Upper lobe of left lung (tissue), 6 donors: ENCODE measurements around the gene DVL3. TPM values are rescaled to one million over a fixed set of nuclear protein-coding genes. Genes with fewer than 3 reads are reported as not detected.

Experiments used
- ATAC-seq, 2 donors: fragments of 200-7000 bp; cut with Tn5 transposase; one replicate each; pipeline ENCODE4 v1.9.1; 2022; ENCODE audit warnings: mild to moderate bottlenecking in 2 of 2, moderate library complexity in 2 of 2; ENCODE audit not compliant: low FRiP score in 2 of 2
- DNase-seq, 2 donors: peaks; one replicate each; pipeline ENCODE4 v3.0.0-alpha.2; 2019 to 2020
- H3K27ac ChIP-seq, 4 donors: fragments of 200-600 bp; sonication (generic); one replicate each; pipeline ENCODE4 v1.5.1; 2016 to 2019
- H3K27me3 ChIP-seq, 4 donors: fragments of 200-600 bp; sonication (generic); one replicate each; pipeline ENCODE4 v1.5.1; 2017 to 2019
- H3K36me3 ChIP-seq, 4 donors: fragments of 200-600 bp; sonication (generic); one replicate each; pipeline ENCODE4 v1.5.1; 2016 to 2019
- H3K4me1 ChIP-seq, 4 donors: fragments of 200-600 bp; sonication (generic); one replicate each; pipeline ENCODE4 v1.5.1; 2018 to 2019
- H3K4me3 ChIP-seq, 4 donors: fragments of 200-600 bp; sonication (generic); one replicate each; pipeline ENCODE4 v1.5.1; 2017 to 2019; ENCODE audit warnings: mild to moderate bottlenecking in 2 of 4, moderate library complexity in 1 of 4
- H3K9me3 ChIP-seq, 4 donors: fragments of 200-600 bp; sonication (generic); one replicate each; pipeline ENCODE4 v1.5.1; 2018 to 2019
- EP300 ChIP-seq, 4 donors: sonication (generic); formaldehyde crosslinking; IDR thresholded peaks; one replicate each; pipeline ENCODE4 v1.5.1; 2017; ENCODE audit warnings: antibody characterized with exemption in 4 of 4, control low read depth in 2 of 4
- POLR2A ChIP-seq, 4 donors: fragments of 450-650 bp; IDR thresholded peaks; one replicate each; pipeline ENCODE4 v1.5.1; 2016 to 2017; ENCODE audit warnings: antibody characterized with exemption in 4 of 4, mild to moderate bottlenecking in 2 of 4
- POLR2AphosphoS5 ChIP-seq, 2 donors: sonication (generic); formaldehyde crosslinking; IDR thresholded peaks; one replicate each; pipeline ENCODE4 v1.5.1; 2017; ENCODE audit warnings: antibody characterized with exemption in 2 of 2
- WGBS, 2 donors: methylation state at CpG; one replicate each; pipeline ENCODE4 v1.1.5; 2017 to 2018; 5-methylcytosine and 5-hydroxymethylcytosine counted together
- total RNA-seq, 6 donors: library from RNA; depleted of rRNA in 4 of 6; stranded (reverse); fragments of >200 nt in 4 of 6; gene quantifications; one replicate each; pipeline versions ENCODE4 v1.1.0 to v1.2.1, GENCODE V29; 2016 to 2021
- TF ChIP-seq, protein P1 (sequence below), 6 experiments: fragments of 450-650 bp in 4 of 6; fragments of 200-600 bp in 2 of 6; sonication (generic) in 2 of 6; IDR thresholded peaks; one replicate each; pipeline ENCODE4 v1.5.1; 2016 to 2019; ENCODE audit warnings: antibody characterized with exemption in 6 of 6
- donor health status: DM: no; HTN: no; CAD: no; lungs with moderate emphysema.
- donor health status: DM: no; HTN: yes; CAD: no; lungs with severe emphysema.

Gene DVL3
- total RNA-seq, 6 donors from 2014 or later: 36.5 to 106 (median 62.8) TPM

DNA sequence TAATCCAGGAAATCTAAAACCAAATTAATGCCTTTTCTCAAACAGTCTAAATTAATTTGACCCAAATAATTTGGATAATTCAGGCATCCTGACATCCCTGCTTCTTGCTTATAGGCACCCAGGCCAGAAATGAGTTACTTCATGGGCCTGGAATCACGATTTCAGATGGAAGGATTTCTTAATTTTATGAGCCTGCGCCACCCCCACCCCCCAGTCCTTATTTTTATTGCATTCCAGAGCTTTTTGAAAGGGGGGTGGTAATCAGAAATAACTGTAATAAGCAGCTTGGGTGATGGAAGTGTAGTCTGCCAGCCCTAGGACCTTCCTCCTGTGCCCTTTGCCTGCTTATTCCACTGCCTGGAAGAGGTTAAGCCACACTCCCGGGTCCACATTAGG lies 20.8 kb downstream of the DVL3 start:
- Histone ChIP-seq H3K9me3 (no peaks in the 10 kb centered on the region), H3K36me3 (peaks cover 27 to 63% (median 50%) of the 10 kb centered on the region in 4 donors), H3K27me3 (no peaks in the 10 kb centered on the region), H3K4me1 (peaks cover 29 to 51% (median 38%) of the 10 kb centered on the region in 4 donors), H3K27ac (peak overlapping the region; percentile 81 to 92 (median 90)), H3K4me3 (peak overlapping the region; percentile 29 to 88 (median 71))
- ATAC-seq (no peak), DNase-seq (no peak)
- TF ChIP-seq POLR2AphosphoS5 (IDR thresholded peaks at IDR 0.05): no peak
- TF ChIP-seq EP300 (IDR thresholded peaks at IDR 0.05): no peak
- no peak for TF ChIP-seq POLR2A (IDR thresholded peaks at IDR 0.05)
- TF ChIP-seq, protein P1, sequence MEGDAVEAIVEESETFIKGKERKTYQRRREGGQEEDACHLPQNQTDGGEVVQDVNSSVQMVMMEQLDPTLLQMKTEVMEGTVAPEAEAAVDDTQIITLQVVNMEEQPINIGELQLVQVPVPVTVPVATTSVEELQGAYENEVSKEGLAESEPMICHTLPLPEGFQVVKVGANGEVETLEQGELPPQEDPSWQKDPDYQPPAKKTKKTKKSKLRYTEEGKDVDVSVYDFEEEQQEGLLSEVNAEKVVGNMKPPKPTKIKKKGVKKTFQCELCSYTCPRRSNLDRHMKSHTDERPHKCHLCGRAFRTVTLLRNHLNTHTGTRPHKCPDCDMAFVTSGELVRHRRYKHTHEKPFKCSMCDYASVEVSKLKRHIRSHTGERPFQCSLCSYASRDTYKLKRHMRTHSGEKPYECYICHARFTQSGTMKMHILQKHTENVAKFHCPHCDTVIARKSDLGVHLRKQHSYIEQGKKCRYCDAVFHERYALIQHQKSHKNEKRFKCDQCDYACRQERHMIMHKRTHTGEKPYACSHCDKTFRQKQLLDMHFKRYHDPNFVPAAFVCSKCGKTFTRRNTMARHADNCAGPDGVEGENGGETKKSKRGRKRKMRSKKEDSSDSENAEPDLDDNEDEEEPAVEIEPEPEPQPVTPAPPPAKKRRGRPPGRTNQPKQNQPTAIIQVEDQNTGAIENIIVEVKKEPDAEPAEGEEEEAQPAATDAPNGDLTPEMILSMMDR (IDR thresholded peaks at IDR 0.05): no peak
- 35 to 41% methylated on average over 3 of the region's 3 CpGs for WGBS, 2 donors

DNA sequence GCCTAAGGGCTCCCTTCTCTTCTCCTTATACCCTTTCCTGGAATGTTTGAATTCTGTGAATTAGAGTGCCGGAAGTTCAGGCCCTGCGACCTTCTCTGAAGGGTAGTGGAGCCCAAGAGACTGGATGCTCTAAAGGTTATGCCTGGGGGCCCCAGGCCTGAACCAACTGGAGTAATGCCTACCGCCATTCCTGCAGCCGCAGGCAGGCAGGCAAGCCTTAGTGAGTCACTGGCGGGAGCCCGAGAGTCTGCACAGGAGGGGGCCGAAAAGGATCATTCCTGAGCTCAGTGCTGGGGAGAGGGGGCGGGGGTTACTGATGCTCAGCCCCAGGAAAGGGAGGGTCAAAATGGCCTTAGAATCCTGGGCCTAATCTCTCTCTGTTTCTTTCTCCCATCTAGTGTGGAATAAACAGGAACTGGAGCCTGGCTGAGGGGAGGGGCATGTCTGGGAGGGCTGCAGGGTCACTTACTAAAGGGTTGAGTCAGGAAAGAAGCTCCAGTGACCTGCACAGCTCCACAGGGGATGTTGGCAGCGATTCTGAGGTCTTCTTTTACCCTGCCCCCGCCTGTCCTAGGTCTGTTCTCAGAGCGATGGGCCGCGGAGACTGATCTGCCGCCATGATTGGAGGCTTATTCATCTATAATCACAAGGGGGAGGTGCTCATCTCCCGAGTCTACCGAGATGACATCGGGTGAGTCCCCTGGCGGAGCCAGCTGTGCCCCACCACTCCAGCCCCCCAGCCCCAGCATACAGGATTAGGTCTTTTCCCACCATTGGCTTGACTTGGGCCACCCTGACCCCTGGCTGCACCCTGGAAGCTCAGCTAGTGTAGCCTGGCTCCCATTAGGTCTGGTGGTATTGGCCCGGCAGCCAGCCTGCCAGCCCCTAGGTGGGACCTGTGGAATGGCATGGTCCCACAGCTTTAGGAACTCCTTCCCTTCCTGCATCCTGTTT lies 21.5 kb downstream of the DVL3 start:
- DNase-seq: peak in 1 of 2 donors; percentile 59
- WGBS, 2 donors: 28 to 38% methylated on average over 15 to 19 of the region's 19 CpGs

GRCh38 chr3:184177331-184177731 lies 22.2 kb downstream of the DVL3 start:
- peaks cover 37 to 63% (median 53%) of the 10 kb centered on the region in 4 donors for H3K36me3 ChIP-seq
- no peaks in the 10 kb centered on the region for H3K27me3 ChIP-seq
- no peak for TF ChIP-seq POLR2AphosphoS5 (IDR thresholded peaks at IDR 0.05)
- TF ChIP-seq, protein P1 (IDR thresholded peaks at IDR 0.05): no peak
- TF ChIP-seq EP300 (IDR thresholded peaks at IDR 0.05): no peak
- no peak for TF ChIP-seq POLR2A (IDR thresholded peaks at IDR 0.05)
- H3K4me3 ChIP-seq: peak overlapping the region in 2 of 4 donors; percentile 63 to 88
- DNase-seq (no peak), ATAC-seq (no peak)
- H3K9me3 ChIP-seq: no peaks in the 10 kb centered on the region
- peaks cover 29 to 51% (median 38%) of the 10 kb centered on the region in 4 donors for H3K4me1 ChIP-seq
- peak overlapping the region; percentile 81 to 92 (median 90) for H3K27ac ChIP-seq
- 32 to 47% methylated on average over 4 of the region's 4 CpGs for WGBS, 2 donors

More for the DNA sequence above, 21.5 kb downstream of the DVL3 start:
- Histone ChIP-seq H3K27me3 (no peaks in the 10 kb centered on the region), H3K9me3 (no peaks in the 10 kb centered on the region), H3K27ac (peak overlapping the region; percentile 81 to 92 (median 90)), H3K36me3 (peaks cover 32 to 63% (median 52%) of the 10 kb centered on the region in 4 donors), H3K4me3 (peak overlapping the region; percentile 29 to 88 (median 71)), H3K4me1 (peaks cover 29 to 51% (median 38%) of the 10 kb centered on the region in 4 donors)
- ATAC-seq: peak; percentile 66 to 68
- TF ChIP-seq EP300 (IDR thresholded peaks at IDR 0.05) (no peak), POLR2A (IDR thresholded peaks at IDR 0.05) (peak in 1 of 4 donors; percentile 39), POLR2AphosphoS5 (IDR thresholded peaks at IDR 0.05) (peak in 1 of 2 donors; percentile 49)
- TF ChIP-seq, protein P1 (IDR thresholded peaks at IDR 0.05): no peak

DNA sequence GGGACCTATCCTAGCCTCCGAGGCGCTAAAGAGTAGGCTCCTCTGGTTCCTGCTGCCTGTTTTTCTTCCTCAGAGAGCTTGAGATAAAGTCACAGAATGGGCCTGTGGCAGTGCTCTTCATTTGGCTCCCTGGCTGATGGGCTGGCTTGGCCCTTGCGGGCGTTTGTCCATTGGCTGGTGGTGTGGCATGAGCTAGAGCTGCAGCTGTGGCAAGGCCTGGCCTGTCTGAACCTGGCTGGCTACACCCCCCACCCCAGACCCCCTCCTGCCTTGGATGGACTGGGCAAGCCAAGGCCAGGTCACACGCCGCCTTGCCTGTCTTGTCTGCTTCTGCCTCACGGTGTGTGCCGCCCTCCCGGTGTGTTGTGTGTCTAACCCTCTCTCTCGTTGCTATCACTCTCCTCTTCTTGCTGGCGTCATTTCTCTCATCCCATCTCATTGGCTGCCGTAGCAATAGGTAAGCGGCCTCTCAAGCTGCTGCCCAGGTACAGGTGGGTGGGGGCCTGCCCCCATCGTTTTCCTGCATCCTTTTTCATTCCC lies 22.7 kb downstream of the DVL3 start:
- Histone ChIP-seq H3K4me3 (peak overlapping the region in 1 of 4 donors; percentile 88), H3K9me3 (no peaks in the 10 kb centered on the region), H3K4me1 (peaks cover 29 to 51% (median 38%) of the 10 kb centered on the region in 4 donors), H3K27me3 (no peaks in the 10 kb centered on the region), H3K36me3 (peaks cover 42 to 63% (median 57%) of the 10 kb centered on the region in 4 donors), H3K27ac (peak overlapping the region; percentile 81 to 92 (median 90))
- DNase-seq (no peak), ATAC-seq (no peak)
- WGBS, 2 donors: 94 to 95% methylated on average over 13 to 14 of the region's 14 CpGs
- TF ChIP-seq, protein P1 (IDR thresholded peaks at IDR 0.05): no peak
- TF ChIP-seq POLR2AphosphoS5 (IDR thresholded peaks at IDR 0.05): no peak
- no peak for TF ChIP-seq POLR2A (IDR thresholded peaks at IDR 0.05)
- TF ChIP-seq EP300 (IDR thresholded peaks at IDR 0.05): no peak
